ENCODE measurements around the gene LAMA2. TPM values are rescaled to one million over a fixed set of nuclear protein-coding genes. Genes with fewer than 3 reads are reported as not detected.

LAMA2 gene
- total and polyA plus RNA-seq, 2 experiments from 2014 or later = 0.91 to 6.4 TPM

- TF ChIP-seq EZH2 (IDR thresholded peaks at IDR 0.05; ENCODE audit: low read depth, unreplicated experiment) (no peak), ZNF114 (CRISPR knock-in tag; IDR thresholded peaks at IDR 0.05) (no peak), POLR2AphosphoS5 (IDR thresholded peaks at IDR 0.05; ENCODE audit: low read depth) (no peak), ETS1 (IDR thresholded peaks at IDR 0.05) (no peak), JUNB (IDR thresholded peaks at IDR 0.05; ENCODE audit: unreplicated experiment) (no peak), NANOG (IDR thresholded peaks at IDR 0.05; ENCODE audit: borderline replicate concordance) (no peak), CTCF (conservative IDR thresholded peaks at IDR 0.05; ENCODE audit: low read depth in 2 of 2) (no peak), EZH2phosphoT487 (IDR thresholded peaks at IDR 0.05; ENCODE audit: unreplicated experiment) (no peak)
Measured at GRCh38 chr6:129495652-129496051, 612.7 kb downstream of the LAMA2 start (continued).

GRCh38 chr6:129497481-129498441 lies 614.8 kb downstream of the LAMA2 start:
- Mint-ChIP-seq H3K9me3 (no peaks in the 10 kb centered on the region), H3K4me1 (peaks cover 25% of the 10 kb centered on the region), H3K36me3 (ENCODE audit: low read depth) (no peaks in the 10 kb centered on the region), H3K4me3 (no peak overlapping the region), H3K27me3 (ENCODE audit: insufficient read depth, low read depth, poor library complexity) (peaks cover 1% of the 10 kb centered on the region), H3K27ac (no peak overlapping the region; the same call in 1 of the 2 replicates)
- TF ChIP-seq EZH2 (IDR thresholded peaks at IDR 0.05; ENCODE audit: low read depth, unreplicated experiment) (no peak), NANOG (IDR thresholded peaks at IDR 0.05; ENCODE audit: borderline replicate concordance) (no peak), POLR2AphosphoS5 (IDR thresholded peaks at IDR 0.05; ENCODE audit: low read depth) (no peak), CTCF (conservative IDR thresholded peaks at IDR 0.05; ENCODE audit: low read depth in 2 of 2) (no peak)
- Histone ChIP-seq H3K4me3 (no peak overlapping the region), H3F3A (replicated peaks; ENCODE audit: low read depth) (no peaks in the 10 kb centered on the region), H4K20me1 (replicated peaks; ENCODE audit: insufficient read depth) (no peaks in the 10 kb centered on the region), H3K27me3 (ENCODE audit: insufficient read depth) (no peaks in the 10 kb centered on the region), H3K4me2 (no peak overlapping the region), H3K9me2 (ENCODE audit: insufficient read depth) (no peaks in the 10 kb centered on the region), H2AFZ (no peak overlapping the region), H3K4me1 (ENCODE audit: insufficient read depth) (peaks cover 18% of the 10 kb centered on the region), H3K79me2 (replicated peaks; ENCODE audit: insufficient read depth) (no peaks in the 10 kb centered on the region), H3K36me3 (ENCODE audit: insufficient read depth) (no peaks in the 10 kb centered on the region), H3K27ac (ENCODE audit: low read depth) (no peak overlapping the region)
- ATAC-seq (no peak), DNase-seq (ENCODE audit: low spot score) (no peak)
